Brain microvascular endothelial cell (primary cell): Measurements from ENCODE around the gene ADAMTSL1.

Experiments
- DNase-seq: peaks from one replicate; pipeline ENCODE4 v3.0.0-alpha.2; 2020
- H3K27ac ChIP-seq: fragments of 250-450 bp; sonication (Bioruptor Pico); 2 replicates; pipeline ENCODE4 v1.5.1; 2020; ENCODE audit warnings: mild to moderate bottlenecking, moderate library complexity
- H3K27me3 ChIP-seq: fragments of 250-450 bp; sonication (Bioruptor Pico); replicated peaks from 2 replicates; pipeline ENCODE4 v1.5.1; 2020; ENCODE audit warnings: mild to moderate bottlenecking
- H3K36me3 ChIP-seq: fragments of 250-450 bp; sonication (Bioruptor Pico); replicated peaks from 2 replicates; pipeline ENCODE4 v1.5.1; 2020; ENCODE audit warnings: mild to moderate bottlenecking
- H3K4me3 ChIP-seq: 2 replicates; pipeline ENCODE4 v1.5.1; 2011; ENCODE audit warnings: low read depth, mild to moderate bottlenecking, control low read depth, low read length, moderate library complexity
- in situ Hi-C: cut with HindIII; loops from 2 replicates; pipeline ENCODE4 v1.10.0; 2017; ENCODE audit warnings: low sequenced_read_pairs, low pct_ligation_motif_present
- TF ChIP-seq, protein P1 (sequence below): IDR thresholded peaks from 2 replicates; pipeline ENCODE4 v1.5.1; 2011; ENCODE audit warnings: low read depth, mild to moderate bottlenecking, moderate library complexity, low read length, control low read depth, inconsistent platforms; ENCODE audit errors: missing control alignments

ADAMTSL1 gene

GRCh38 chr9:18753904-18754303, 280.0 kb downstream of the ADAMTSL1 start:
- Histone ChIP-seq H3K27me3 (no peaks in the 10 kb centered on the region), H3K4me3 (no peak overlapping the region), H3K27ac (no peak overlapping the region), H3K36me3 (peaks cover 16% of the 10 kb centered on the region)
- DNase-seq: no peak
- in situ Hi-C loops: no loop called here
- TF ChIP-seq, protein P1, sequence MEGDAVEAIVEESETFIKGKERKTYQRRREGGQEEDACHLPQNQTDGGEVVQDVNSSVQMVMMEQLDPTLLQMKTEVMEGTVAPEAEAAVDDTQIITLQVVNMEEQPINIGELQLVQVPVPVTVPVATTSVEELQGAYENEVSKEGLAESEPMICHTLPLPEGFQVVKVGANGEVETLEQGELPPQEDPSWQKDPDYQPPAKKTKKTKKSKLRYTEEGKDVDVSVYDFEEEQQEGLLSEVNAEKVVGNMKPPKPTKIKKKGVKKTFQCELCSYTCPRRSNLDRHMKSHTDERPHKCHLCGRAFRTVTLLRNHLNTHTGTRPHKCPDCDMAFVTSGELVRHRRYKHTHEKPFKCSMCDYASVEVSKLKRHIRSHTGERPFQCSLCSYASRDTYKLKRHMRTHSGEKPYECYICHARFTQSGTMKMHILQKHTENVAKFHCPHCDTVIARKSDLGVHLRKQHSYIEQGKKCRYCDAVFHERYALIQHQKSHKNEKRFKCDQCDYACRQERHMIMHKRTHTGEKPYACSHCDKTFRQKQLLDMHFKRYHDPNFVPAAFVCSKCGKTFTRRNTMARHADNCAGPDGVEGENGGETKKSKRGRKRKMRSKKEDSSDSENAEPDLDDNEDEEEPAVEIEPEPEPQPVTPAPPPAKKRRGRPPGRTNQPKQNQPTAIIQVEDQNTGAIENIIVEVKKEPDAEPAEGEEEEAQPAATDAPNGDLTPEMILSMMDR: no peak

DNA sequence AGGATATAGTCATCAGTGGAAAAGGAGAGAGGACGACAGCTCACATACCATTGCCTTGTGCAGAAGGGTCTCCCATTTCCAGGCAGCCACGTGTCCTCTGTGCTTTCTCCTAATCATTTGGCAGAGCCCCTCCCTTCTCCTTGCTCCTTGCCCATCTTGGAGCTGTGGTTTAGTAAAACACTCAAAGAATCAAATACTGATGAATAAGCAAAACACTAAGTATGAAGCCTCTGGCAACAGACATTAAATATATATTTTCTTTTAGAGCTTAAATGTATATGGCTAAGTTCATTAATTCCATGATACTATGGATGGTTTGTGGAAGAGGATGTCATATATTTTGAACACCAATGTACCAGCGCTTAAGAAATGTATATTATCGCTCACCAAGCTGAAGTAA, 280.6 kb downstream of the ADAMTSL1 start:
- Histone ChIP-seq H3K4me3 (no peak overlapping the region), H3K36me3 (peaks cover 16% of the 10 kb centered on the region), H3K27me3 (no peaks in the 10 kb centered on the region), H3K27ac (no peak overlapping the region)
- no peak for DNase-seq
- in situ Hi-C loops: no loop called here
- TF ChIP-seq, protein P1: no peak

GRCh38 chr9:18755263-18755662, 281.3 kb downstream of the ADAMTSL1 start:
- in situ Hi-C loops: no loop called here
- H3K27me3 ChIP-seq: no peaks in the 10 kb centered on the region
- no peak for DNase-seq
- H3K4me3 ChIP-seq: no peak overlapping the region
- no peak overlapping the region for H3K27ac ChIP-seq
- TF ChIP-seq, protein P1: no peak
- peaks cover 16% of the 10 kb centered on the region for H3K36me3 ChIP-seq

GRCh38 chr9:18756712-18757125, 282.8 kb downstream of the ADAMTSL1 start:
- DNase-seq: no peak
- no peaks in the 10 kb centered on the region for H3K27me3 ChIP-seq
- peaks cover 16% of the 10 kb centered on the region for H3K36me3 ChIP-seq
- no peak overlapping the region for H3K27ac ChIP-seq
- in situ Hi-C loops: no loop called here
- H3K4me3 ChIP-seq: no peak overlapping the region
- TF ChIP-seq, protein P1: no peak

- Histone ChIP-seq H3K4me3 (no peak overlapping the region), H3K36me3 (peaks cover 3% of the 10 kb centered on the region), H3K27ac (no peak overlapping the region), H3K27me3 (no peaks in the 10 kb centered on the region)
- in situ Hi-C loops: no loop called here
- TF ChIP-seq, protein P1: no peak
- DNase-seq: no peak
Observed at GRCh38 chr9:18759827-18760226, 285.9 kb downstream of the ADAMTSL1 start.

DNA sequence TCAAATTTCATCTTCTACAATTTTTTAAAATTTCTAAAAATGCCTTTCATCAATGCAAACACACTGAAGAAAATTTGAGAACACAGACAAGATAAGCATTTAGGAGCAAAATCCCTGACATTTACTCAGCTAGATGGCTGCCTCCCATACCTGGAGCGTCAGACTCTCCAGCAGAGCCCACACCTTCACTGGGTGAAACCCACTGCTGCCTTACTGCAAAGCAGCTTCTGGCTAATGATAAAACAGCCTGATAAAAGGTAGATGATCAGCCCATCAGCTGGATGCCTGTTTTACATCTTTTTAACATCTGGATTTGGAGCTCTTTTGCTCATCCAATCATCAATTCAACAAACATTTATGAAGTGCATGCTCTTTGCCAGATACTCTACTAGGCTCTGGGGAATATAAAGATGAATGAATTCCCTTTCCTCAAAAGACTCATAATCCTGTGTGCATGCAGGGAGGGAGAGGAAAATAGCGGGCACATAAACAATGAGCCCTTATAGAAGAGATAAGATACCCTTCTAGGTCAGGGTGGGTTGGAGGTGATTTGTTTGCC, 287.9 kb downstream of the ADAMTSL1 start:
- H3K4me3 ChIP-seq: no peak overlapping the region
- TF ChIP-seq, protein P1: no peak
- no peaks in the 10 kb centered on the region for H3K36me3 ChIP-seq
- DNase-seq: no peak
- no peak overlapping the region for H3K27ac ChIP-seq
- in situ Hi-C loops: no loop called here
- H3K27me3 ChIP-seq: no peaks in the 10 kb centered on the region
